Measurements from ENCODE around the gene FAM76B.

The FAM76B gene

DNA sequence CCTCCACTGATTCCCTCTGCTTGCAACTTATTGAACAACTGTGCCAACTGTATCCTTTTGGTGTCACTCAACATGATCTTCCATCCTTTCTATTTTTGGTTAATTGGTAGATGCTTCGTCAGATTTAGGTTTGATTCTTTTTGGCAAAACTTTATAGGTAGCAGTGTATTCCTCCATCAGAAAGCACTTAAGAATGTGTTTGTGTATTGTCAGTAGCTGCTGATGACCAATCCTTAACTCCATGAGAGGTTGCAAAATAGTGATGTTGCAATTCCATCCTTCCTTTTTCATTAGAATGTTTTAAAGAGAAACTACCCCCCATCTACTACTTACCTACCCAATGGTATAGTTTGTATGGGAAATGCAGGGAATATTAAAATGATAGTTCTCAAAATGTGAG is 22.1 kb downstream of the FAM76B start:
- Histone ChIP-seq H3K27me3 (ENCODE audit: insufficient read depth, poor library complexity, severe bottlenecking) (no peaks in the 10 kb centered on the region), H3K36me3 (ENCODE audit: low read depth) (peaks cover 43% of the 10 kb centered on the region), H3K4me3 (ENCODE audit: severe bottlenecking) (no peak overlapping the region), H3K27ac (ENCODE audit: poor library complexity, severe bottlenecking) (peak overlapping the region; percentile 4), H3K4me1 (ENCODE audit: insufficient read depth, poor library complexity, severe bottlenecking) (peaks cover 2% of the 10 kb centered on the region), H3K9me3 (ENCODE audit: severe bottlenecking) (no peaks in the 10 kb centered on the region)
- ATAC-seq (ENCODE audit: low read depth) (peak; percentile 87), DNase-seq (ENCODE audit: low spot score) (no peak)
- TF ChIP-seq, protein P1, sequence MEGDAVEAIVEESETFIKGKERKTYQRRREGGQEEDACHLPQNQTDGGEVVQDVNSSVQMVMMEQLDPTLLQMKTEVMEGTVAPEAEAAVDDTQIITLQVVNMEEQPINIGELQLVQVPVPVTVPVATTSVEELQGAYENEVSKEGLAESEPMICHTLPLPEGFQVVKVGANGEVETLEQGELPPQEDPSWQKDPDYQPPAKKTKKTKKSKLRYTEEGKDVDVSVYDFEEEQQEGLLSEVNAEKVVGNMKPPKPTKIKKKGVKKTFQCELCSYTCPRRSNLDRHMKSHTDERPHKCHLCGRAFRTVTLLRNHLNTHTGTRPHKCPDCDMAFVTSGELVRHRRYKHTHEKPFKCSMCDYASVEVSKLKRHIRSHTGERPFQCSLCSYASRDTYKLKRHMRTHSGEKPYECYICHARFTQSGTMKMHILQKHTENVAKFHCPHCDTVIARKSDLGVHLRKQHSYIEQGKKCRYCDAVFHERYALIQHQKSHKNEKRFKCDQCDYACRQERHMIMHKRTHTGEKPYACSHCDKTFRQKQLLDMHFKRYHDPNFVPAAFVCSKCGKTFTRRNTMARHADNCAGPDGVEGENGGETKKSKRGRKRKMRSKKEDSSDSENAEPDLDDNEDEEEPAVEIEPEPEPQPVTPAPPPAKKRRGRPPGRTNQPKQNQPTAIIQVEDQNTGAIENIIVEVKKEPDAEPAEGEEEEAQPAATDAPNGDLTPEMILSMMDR (IDR thresholded peaks at IDR 0.05; ENCODE audit: poor library complexity, severe bottlenecking): no peak

DNA sequence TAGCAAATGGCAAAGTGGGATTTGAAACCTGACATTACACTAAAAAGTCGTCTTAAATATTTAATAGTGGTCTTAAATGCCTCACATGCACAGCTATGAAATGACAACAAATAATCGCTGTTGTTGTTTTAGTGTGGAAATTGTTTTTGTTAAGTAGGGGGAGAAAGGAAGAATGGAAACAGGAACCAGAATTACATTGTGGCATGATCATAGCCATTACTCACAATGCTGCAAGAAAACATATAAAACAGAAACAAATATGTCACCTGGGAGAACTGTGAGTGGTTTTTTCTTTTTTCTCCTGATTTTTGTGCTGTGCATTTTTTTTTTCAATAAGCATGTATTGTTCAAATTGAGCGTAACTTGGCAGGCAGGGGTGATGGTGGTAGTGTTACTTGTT is 22.9 kb downstream of the FAM76B start:
- ATAC-seq (ENCODE audit: low read depth) (no peak), DNase-seq (ENCODE audit: low spot score) (no peak)
- Histone ChIP-seq H3K4me3 (ENCODE audit: severe bottlenecking) (no peak overlapping the region), H3K9me3 (ENCODE audit: severe bottlenecking) (no peaks in the 10 kb centered on the region), H3K36me3 (ENCODE audit: low read depth) (peaks cover 35% of the 10 kb centered on the region), H3K27ac (ENCODE audit: poor library complexity, severe bottlenecking) (no peak overlapping the region), H3K4me1 (ENCODE audit: insufficient read depth, poor library complexity, severe bottlenecking) (peaks cover 2% of the 10 kb centered on the region), H3K27me3 (ENCODE audit: insufficient read depth, poor library complexity, severe bottlenecking) (no peaks in the 10 kb centered on the region)
- TF ChIP-seq, protein P1 (IDR thresholded peaks at IDR 0.05; ENCODE audit: poor library complexity, severe bottlenecking): no peak

DNA sequence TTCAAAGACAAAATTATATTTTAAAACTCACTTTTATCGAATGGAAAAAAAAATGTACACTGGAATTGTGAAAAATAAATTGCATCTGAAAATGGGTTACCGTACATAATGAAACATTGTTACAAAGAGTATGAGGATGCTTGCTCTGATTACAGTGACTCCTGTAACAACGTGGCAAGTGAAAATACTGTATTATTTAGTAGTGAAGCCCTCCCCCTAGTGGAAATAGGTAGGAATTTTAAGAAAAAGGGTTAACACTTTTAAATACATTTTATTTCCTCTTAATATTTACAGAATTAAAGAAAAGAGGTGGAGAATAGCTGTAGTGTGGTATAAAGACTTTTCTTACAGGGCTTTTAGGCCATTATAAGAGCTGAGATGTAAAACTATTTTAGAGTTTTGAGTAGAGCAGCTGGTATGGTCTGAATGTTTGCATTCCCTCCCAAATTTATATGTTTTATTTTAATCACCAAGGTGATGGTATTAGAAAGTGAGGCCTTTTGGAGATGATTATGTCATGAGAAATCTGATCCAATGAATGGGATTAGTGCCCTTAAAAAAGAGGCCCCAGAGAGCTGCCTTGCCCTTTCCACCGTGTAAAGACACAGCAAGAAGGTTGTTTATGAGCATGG is 25.2 kb downstream of the FAM76B start:
- Histone ChIP-seq H3K27ac (ENCODE audit: poor library complexity, severe bottlenecking) (no peak overlapping the region), H3K4me1 (ENCODE audit: insufficient read depth, poor library complexity, severe bottlenecking) (peaks cover 2% of the 10 kb centered on the region), H3K9me3 (ENCODE audit: severe bottlenecking) (no peaks in the 10 kb centered on the region), H3K27me3 (ENCODE audit: insufficient read depth, poor library complexity, severe bottlenecking) (no peaks in the 10 kb centered on the region), H3K36me3 (ENCODE audit: low read depth) (peaks cover 14% of the 10 kb centered on the region; the same call in 1 of the 2 replicates), H3K4me3 (ENCODE audit: severe bottlenecking) (no peak overlapping the region)
- peak; percentile 53; the same call in 1 of the 3 replicates for ATAC-seq (ENCODE audit: low read depth)
- DNase-seq (ENCODE audit: low spot score): no peak
- TF ChIP-seq, protein P1 (IDR thresholded peaks at IDR 0.05; ENCODE audit: poor library complexity, severe bottlenecking): peak; percentile 83

DNA sequence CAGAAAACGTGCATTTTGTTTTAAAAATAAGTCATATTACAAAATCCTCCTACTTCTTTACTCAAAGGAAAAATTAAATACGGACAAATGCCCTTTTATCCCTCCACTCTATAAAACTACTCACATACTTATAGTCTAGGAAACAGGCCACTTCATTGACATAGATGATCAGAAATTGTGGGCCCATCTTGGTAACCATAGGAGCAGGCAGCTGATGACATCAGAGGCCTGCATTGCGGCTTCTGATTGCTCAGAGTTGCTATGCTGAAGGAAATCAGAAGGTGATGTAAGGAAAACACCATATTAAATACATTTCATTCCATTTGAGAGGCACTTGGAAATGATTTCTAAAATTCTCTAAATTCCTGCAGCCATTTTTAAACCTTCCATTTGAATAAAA is 27.0 kb downstream of the FAM76B start:
- ATAC-seq (ENCODE audit: low read depth) (no peak), DNase-seq (ENCODE audit: low spot score) (no peak)
- Histone ChIP-seq H3K27me3 (ENCODE audit: insufficient read depth, poor library complexity, severe bottlenecking) (no peaks in the 10 kb centered on the region), H3K4me3 (ENCODE audit: severe bottlenecking) (no peak overlapping the region), H3K36me3 (ENCODE audit: low read depth) (no peaks in the 10 kb centered on the region), H3K27ac (ENCODE audit: poor library complexity, severe bottlenecking) (no peak overlapping the region), H3K9me3 (ENCODE audit: severe bottlenecking) (no peaks in the 10 kb centered on the region), H3K4me1 (ENCODE audit: insufficient read depth, poor library complexity, severe bottlenecking) (peaks cover 2% of the 10 kb centered on the region)
- TF ChIP-seq, protein P1 (IDR thresholded peaks at IDR 0.05; ENCODE audit: poor library complexity, severe bottlenecking): no peak

DNA sequence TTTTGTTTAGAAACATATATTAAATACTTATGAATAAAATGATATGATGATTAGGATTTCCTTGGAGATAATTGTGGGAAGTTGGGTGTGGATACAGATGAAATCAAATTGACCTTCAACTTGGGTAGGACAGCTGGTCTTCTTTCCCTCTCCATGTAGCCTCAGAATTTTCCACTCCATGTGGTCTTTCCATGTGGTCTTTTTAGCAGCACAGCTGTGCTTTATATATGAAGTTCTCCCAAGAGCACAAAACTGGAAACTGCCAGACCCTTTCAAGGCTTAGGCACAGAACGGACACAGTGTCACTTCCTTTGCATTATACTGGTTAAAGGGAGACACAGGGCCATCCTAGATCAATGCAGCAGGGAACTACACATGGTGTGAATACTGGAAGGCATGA is 28.6 kb downstream of the FAM76B start:
- DNase-seq (ENCODE audit: low spot score) (no peak), ATAC-seq (ENCODE audit: low read depth) (no peak)
- Histone ChIP-seq H3K4me1 (ENCODE audit: insufficient read depth, poor library complexity, severe bottlenecking) (no peaks in the 10 kb centered on the region), H3K36me3 (ENCODE audit: low read depth) (no peaks in the 10 kb centered on the region), H3K27me3 (ENCODE audit: insufficient read depth, poor library complexity, severe bottlenecking) (no peaks in the 10 kb centered on the region), H3K9me3 (ENCODE audit: severe bottlenecking) (no peaks in the 10 kb centered on the region), H3K27ac (ENCODE audit: poor library complexity, severe bottlenecking) (no peak overlapping the region), H3K4me3 (ENCODE audit: severe bottlenecking) (no peak overlapping the region)
- TF ChIP-seq, protein P1 (IDR thresholded peaks at IDR 0.05; ENCODE audit: poor library complexity, severe bottlenecking): no peak
